ENCODE measurements around the gene MACF1.
A peak's percentile ranks its signal among the peaks of the same experiment; 100 is the strongest.

The MACF1 gene

DNA sequence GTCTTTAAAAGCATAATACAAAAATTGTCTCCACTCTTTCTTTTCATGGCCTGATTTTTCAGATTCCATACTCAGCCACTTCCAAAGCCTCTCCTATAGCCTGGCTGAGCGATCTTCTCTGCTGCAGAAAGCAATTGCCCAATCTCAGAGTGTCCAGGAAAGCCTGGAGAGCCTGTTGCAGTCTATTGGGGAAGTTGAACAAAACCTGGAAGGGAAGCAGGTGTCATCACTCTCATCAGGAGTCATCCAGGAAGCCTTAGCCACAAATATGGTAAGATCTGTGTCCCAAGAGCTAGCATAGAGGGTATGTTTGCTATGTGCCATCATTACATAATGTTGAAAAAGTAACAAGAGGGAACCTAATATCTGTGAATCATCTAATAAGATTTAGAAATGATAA is 156.2 kb downstream of the MACF1 start:
- DNase-seq = peak in 1 of 2 donors; percentile 13

DNA sequence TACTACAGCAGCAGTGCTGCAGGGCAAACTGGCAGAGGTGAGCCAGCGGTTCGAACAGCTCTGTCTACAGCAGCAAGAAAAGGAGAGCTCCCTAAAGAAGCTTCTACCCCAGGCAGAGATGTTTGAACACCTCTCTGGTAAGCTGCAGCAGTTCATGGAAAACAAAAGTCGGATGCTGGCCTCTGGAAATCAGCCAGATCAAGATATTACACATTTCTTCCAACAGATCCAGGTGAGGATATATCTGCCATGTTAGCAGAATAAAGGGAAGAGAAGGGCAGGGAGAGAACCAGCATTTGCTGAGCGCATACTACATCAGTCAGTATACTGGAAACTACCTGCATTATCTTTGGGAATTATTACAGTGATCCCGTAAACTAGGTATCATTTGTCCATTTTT is 157.0 kb downstream of the MACF1 start:
- no peak for DNase-seq

DNA sequence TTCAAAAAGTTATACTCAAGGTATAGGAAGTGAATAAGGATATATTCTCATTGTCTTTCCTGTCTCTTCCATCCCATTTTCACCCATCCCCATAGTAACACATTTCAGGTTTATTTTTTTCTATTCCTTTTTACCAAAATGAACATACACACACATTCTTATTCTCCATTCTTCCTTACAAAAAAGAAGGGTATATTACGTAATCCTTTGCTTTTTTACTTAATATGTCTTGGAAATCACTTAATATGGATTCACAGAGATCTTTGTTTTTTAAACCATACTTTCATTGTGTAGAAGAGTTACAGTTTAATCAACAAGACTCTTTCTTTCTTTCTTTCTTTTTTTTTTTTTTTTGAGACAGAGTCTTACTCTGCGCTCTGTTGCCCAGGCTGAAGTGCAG is 158.8 kb downstream of the MACF1 start:
- no peak for DNase-seq

DNA sequence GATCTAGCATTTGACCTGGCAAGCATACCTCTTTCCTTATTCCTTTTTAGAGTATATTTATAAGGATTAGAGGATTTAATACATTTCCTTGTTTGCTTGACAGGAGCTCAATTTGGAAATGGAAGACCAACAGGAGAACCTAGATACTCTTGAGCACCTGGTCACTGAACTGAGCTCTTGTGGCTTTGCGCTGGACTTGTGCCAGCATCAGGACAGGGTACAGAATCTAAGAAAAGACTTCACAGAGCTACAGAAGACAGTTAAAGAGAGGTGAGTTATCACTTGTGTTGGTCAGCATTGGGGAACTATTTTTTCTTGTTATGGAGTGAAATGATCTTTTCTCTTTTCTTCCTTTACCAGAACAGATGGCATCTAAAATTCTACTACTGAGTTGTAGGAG is 163.6 kb downstream of the MACF1 start:
- DNase-seq = no peak

- no peak for DNase-seq
Measured at GRCh38 chr1:39369565-39369964, 165.1 kb downstream of the MACF1 start.

GRCh38 chr1:39370602-39371001 is 166.1 kb downstream of the MACF1 start:
- DNase-seq = no peak

- no peak for DNase-seq
Measured at GRCh38 chr1:39372105-39372504, 167.6 kb downstream of the MACF1 start.

DNA sequence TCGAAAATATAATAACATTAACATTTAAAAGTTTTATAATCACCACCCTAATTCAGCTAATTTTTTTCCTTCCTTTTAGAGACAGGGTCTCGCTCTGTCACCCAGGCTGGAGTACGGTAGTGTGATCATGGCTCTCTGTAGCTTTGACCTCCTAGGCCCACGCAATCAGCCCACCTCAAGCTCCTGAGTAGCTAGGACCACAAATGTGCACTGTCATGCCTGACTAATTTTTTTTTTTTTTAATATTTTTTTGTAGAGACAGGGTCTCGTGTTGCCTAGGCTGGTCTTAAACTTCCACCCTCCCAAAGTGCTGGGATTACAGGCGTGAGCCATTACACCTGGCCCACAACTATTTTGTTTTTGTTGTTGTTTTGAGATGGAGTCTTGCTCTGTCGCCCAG is 172.2 kb downstream of the MACF1 start:
- DNase-seq = no peak

GRCh38 chr1:39378377-39378776 is 173.9 kb downstream of the MACF1 start:
- peak in 1 of 2 donors; percentile 27 for DNase-seq

DNA sequence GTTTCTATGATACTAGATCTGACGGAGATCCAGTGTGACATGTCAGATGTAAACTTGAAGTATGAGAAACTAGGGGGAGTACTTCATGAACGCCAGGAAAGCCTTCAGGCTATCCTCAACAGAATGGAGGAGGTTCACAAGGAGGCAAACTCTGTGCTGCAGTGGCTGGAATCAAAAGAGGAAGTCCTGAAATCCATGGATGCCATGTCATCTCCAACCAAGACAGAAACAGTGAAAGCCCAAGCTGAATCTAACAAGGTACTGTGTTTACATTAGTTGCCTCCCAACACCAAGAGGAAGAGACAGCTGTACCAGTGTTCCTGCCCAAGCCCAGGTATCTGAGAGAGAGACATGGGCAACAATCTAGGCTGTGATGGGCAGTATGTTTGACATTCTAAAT is 174.7 kb downstream of the MACF1 start:
- DNase-seq = no peak

GRCh38 chr1:39380036-39380435 is 175.5 kb downstream of the MACF1 start:
- no peak for DNase-seq

DNA sequence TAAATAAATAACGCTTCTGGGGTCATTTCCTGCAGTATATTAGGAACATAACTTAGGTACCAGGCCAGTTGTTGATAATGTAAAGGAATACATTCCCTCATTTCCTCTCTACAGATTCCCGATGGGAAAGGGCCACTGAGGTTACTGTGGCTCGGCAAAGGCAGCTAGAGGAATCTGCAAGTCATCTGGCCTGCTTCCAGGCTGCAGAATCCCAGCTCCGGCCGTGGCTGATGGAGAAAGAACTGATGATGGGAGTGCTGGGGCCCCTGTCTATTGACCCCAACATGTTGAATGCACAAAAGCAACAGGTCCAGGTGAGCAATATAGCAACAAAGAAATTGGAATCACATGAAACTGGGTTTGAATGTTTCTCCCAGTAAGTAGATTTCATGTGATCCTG is 177.3 kb downstream of the MACF1 start:
- no peak for DNase-seq

- no peak for DNase-seq
Measured at GRCh38 chr1:39384305-39384704, 179.8 kb downstream of the MACF1 start.

- DNase-seq = no peak
Measured at GRCh38 chr1:39385067-39385988, 180.8 kb downstream of the MACF1 start.

- no peak for DNase-seq
Measured at GRCh38 chr1:39386997-39387396, 182.5 kb downstream of the MACF1 start.

DNA sequence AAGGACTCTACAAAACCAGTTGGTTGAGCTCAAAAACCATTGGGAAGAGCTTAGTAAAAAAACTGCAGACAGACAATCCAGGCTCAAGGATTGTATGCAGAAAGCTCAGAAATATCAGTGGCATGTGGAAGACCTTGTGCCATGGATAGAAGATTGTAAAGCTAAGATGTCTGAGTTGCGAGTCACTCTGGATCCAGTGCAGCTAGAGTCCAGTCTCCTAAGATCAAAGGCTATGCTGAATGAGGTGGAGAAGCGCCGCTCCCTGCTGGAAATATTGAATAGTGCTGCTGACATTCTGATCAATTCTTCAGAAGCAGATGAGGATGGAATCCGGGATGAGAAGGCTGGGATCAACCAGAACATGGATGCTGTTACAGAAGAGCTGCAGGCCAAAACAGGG is 183.0 kb downstream of the MACF1 start:
- DNase-seq = no peak

- no peak for DNase-seq
Measured at GRCh38 chr1:39391691-39392679, 187.5 kb downstream of the MACF1 start.

- no peak for DNase-seq
Measured at GRCh38 chr1:39392851-39393573, 188.5 kb downstream of the MACF1 start.

- no peak for DNase-seq
Measured at GRCh38 chr1:39393645-39394044, 189.2 kb downstream of the MACF1 start.

- no peak for DNase-seq
Measured at GRCh38 chr1:39394059-39394458, 189.6 kb downstream of the MACF1 start.

DNA sequence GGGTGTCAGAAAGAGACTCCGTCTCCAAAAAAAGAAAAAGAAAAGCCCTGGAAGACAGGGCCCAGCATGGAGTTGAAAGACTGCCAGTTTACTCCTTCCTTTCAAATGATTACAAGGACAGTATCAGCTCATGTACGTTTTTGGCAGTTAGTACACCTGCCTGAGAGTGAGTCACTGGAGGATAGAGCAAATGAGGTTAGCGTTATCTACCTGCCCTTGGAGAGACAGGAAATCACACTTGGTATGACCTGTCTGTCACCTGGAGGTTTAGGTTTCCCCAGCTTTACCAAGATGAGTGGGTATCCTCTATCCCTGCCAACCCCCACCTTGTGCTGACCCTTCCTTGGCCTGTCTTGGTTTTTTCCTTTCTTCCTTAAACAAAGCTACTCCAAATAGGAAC is 190.1 kb downstream of the MACF1 start:
- DNase-seq = peak in 1 of 2 donors; percentile 49

DNA sequence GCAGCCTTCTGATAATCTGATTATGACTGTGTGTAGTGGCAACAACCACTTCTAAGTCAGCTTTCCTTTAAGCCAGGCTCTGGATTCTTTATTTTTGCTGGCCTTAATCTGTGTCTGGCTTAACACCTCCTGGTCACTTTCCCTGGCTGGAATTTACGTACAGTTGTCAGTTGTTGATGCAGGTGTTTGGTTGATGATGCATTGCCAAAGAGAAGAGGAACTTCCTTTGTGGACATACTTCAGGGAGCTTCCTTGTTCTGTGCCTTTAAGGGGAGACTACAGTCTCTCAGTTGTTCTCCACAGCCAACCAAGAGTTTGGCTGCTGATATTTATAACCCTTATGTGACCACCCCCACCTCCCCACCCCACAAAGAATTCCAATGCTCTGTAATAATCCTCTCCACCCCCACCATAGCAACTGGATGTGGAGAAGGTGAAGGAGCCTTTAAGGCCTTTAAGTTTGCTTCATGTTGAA is 190.9 kb downstream of the MACF1 start:
- DNase-seq = no peak

DNA sequence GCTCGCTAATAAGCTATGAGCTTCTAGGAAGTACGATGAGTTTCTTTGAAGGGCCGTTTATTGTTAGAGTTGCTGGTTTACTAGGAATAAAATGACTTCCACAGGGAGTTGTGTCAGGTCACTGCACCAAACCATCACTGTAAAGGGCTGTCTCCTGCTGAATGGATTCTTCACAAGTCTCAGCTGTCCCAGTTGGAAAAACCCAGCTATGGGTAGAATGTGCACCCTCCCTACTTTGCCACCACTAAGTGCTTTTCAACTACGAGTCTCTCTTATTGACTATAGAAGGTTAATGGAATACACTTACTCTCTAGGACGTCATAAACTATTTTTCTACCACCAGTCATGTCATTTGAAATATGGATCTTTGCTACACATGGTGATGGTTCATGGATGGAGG is 192.2 kb downstream of the MACF1 start:
- no peak for DNase-seq
